Activated T-cell treated with anti-CD3 and anti-CD28 coated beads, Interleukin-2, amount 50 U/mL, for 24 hours (primary cell): Measurements from ENCODE around the gene DNAJB11.

Experiments used
- DNase-seq: peaks from one replicate; pipeline ENCODE4 v3.0.0-alpha.2; 2020
- H3K27ac Mint-ChIP-seq: 2 replicates; pipeline ENCODE4 v1.8.0; 2020; ENCODE audit warnings: mild to moderate bottlenecking, mixed read lengths
- H3K27me3 Mint-ChIP-seq: 2 replicates; pipeline ENCODE4 v1.8.0; 2020; ENCODE audit warnings: mixed read lengths
- H3K36me3 Mint-ChIP-seq: 2 replicates; pipeline ENCODE4 v1.8.0; 2020; ENCODE audit warnings: low read depth, mixed read lengths
- H3K4me1 Mint-ChIP-seq: 2 replicates; pipeline ENCODE4 v1.8.0; 2020; ENCODE audit warnings: low read depth, mixed read lengths
- H3K4me3 Mint-ChIP-seq: 2 replicates; pipeline ENCODE4 v1.8.0; 2020; ENCODE audit warnings: mild to moderate bottlenecking, moderate library complexity, mixed read lengths
- H3K9me3 Mint-ChIP-seq: 2 replicates; pipeline ENCODE4 v1.8.0; 2020; ENCODE audit warnings: mixed read lengths

Gene DNAJB11

GRCh38 chr3:186613637-186614265 is 43.2 kb downstream of the DNAJB11 start:
- H3K27ac Mint-ChIP-seq, result no peak overlapping the region
- H3K9me3 Mint-ChIP-seq, result no peaks in the 10 kb centered on the region
- no peak overlapping the region for H3K4me3 Mint-ChIP-seq
- H3K36me3 Mint-ChIP-seq, result no peaks in the 10 kb centered on the region
- peaks cover 23% of the 10 kb centered on the region for H3K4me1 Mint-ChIP-seq
- no peak for DNase-seq
- peaks cover 30% of the 10 kb centered on the region for H3K27me3 Mint-ChIP-seq

- Mint-ChIP-seq H3K9me3 (no peaks in the 10 kb centered on the region), H3K27ac (no peak overlapping the region), H3K4me3 (peak overlapping the region; percentile 39), H3K36me3 (no peaks in the 10 kb centered on the region), H3K4me1 (peaks cover 23% of the 10 kb centered on the region), H3K27me3 (peaks cover 31% of the 10 kb centered on the region)
- DNase-seq, result no peak
These were observed 43.7 kb downstream of the DNAJB11 start for GRCh38 chr3:186614266-186614596.

GRCh38 chr3:186614597-186615483 is 44.3 kb downstream of the DNAJB11 start:
- H3K4me1 Mint-ChIP-seq, result peaks cover 23% of the 10 kb centered on the region
- no peaks in the 10 kb centered on the region for H3K9me3 Mint-ChIP-seq
- peak; percentile 82 for DNase-seq
- H3K4me3 Mint-ChIP-seq, result peak overlapping the region; percentile 39
- no peak overlapping the region for H3K27ac Mint-ChIP-seq
- no peaks in the 10 kb centered on the region for H3K36me3 Mint-ChIP-seq
- H3K27me3 Mint-ChIP-seq, result peaks cover 31% of the 10 kb centered on the region

- DNase-seq, result no peak
- no peak overlapping the region for H3K4me3 Mint-ChIP-seq
- H3K9me3 Mint-ChIP-seq, result no peaks in the 10 kb centered on the region
- peaks cover 38% of the 10 kb centered on the region for H3K27me3 Mint-ChIP-seq
- peaks cover 23% of the 10 kb centered on the region for H3K4me1 Mint-ChIP-seq
- H3K36me3 Mint-ChIP-seq, result no peaks in the 10 kb centered on the region
- H3K27ac Mint-ChIP-seq, result no peak overlapping the region
These were observed 45.7 kb downstream of the DNAJB11 start for GRCh38 chr3:186616299-186616617.

- peak overlapping the region; percentile 82 for H3K27ac Mint-ChIP-seq
These were observed 46.8 kb downstream of the DNAJB11 start for GRCh38 chr3:186617036-186617946.

GRCh38 chr3:186618318-186618938 is 47.9 kb downstream of the DNAJB11 start:
- H3K27ac Mint-ChIP-seq, result no peak overlapping the region
- H3K36me3 Mint-ChIP-seq, result no peaks in the 10 kb centered on the region
- no peak overlapping the region for H3K4me3 Mint-ChIP-seq
- H3K9me3 Mint-ChIP-seq, result no peaks in the 10 kb centered on the region
- peaks cover 44% of the 10 kb centered on the region for H3K27me3 Mint-ChIP-seq
- DNase-seq, result no peak
- peaks cover 23% of the 10 kb centered on the region for H3K4me1 Mint-ChIP-seq

More at GRCh38 chr3:186617036-186617946, 46.8 kb downstream of the DNAJB11 start:
- peak; percentile 89 for DNase-seq
- H3K27me3 Mint-ChIP-seq, result peaks cover 41% of the 10 kb centered on the region
- peaks cover 23% of the 10 kb centered on the region for H3K4me1 Mint-ChIP-seq
- H3K9me3 Mint-ChIP-seq, result no peaks in the 10 kb centered on the region
- no peaks in the 10 kb centered on the region for H3K36me3 Mint-ChIP-seq
- peak overlapping the region; percentile 60 for H3K4me3 Mint-ChIP-seq

- peaks cover 18% of the 10 kb centered on the region for H3K4me1 Mint-ChIP-seq
These were observed 49.3 kb downstream of the DNAJB11 start for GRCh38 chr3:186619787-186620212.

GRCh38 chr3:186620213-186621092 is 49.9 kb downstream of the DNAJB11 start:
- no peak for DNase-seq
- Mint-ChIP-seq H3K27me3 (peaks cover 35% of the 10 kb centered on the region), H3K36me3 (no peaks in the 10 kb centered on the region), H3K4me1 (peaks cover 16% of the 10 kb centered on the region), H3K27ac (no peak overlapping the region), H3K4me3 (no peak overlapping the region), H3K9me3 (no peaks in the 10 kb centered on the region)

More at GRCh38 chr3:186619787-186620212, 49.3 kb downstream of the DNAJB11 start:
- Mint-ChIP-seq H3K9me3 (no peaks in the 10 kb centered on the region), H3K4me3 (no peak overlapping the region), H3K27me3 (peaks cover 37% of the 10 kb centered on the region), H3K36me3 (no peaks in the 10 kb centered on the region), H3K27ac (no peak overlapping the region)
- DNase-seq, result no peak

GRCh38 chr3:186621894-186622650 is 51.6 kb downstream of the DNAJB11 start:
- Mint-ChIP-seq H3K27ac (no peak overlapping the region), H3K4me1 (peaks cover 6% of the 10 kb centered on the region), H3K9me3 (no peaks in the 10 kb centered on the region), H3K27me3 (peaks cover 34% of the 10 kb centered on the region), H3K36me3 (no peaks in the 10 kb centered on the region), H3K4me3 (no peak overlapping the region)
- no peak for DNase-seq

GRCh38 chr3:186622651-186623310 is 52.3 kb downstream of the DNAJB11 start:
- Mint-ChIP-seq H3K4me1 (no peaks in the 10 kb centered on the region), H3K4me3 (no peak overlapping the region), H3K27me3 (peaks cover 28% of the 10 kb centered on the region), H3K36me3 (no peaks in the 10 kb centered on the region), H3K27ac (no peak overlapping the region), H3K9me3 (no peaks in the 10 kb centered on the region)
- no peak for DNase-seq

- no peak for DNase-seq
- H3K4me1 Mint-ChIP-seq, result no peaks in the 10 kb centered on the region
- no peaks in the 10 kb centered on the region for H3K9me3 Mint-ChIP-seq
These were observed 54.1 kb downstream of the DNAJB11 start for GRCh38 chr3:186624598-186624997.

GRCh38 chr3:186625600-186626042 is 55.1 kb downstream of the DNAJB11 start:
- no peak overlapping the region for H3K4me3 Mint-ChIP-seq
- DNase-seq, result no peak
- no peak overlapping the region for H3K27ac Mint-ChIP-seq
- no peaks in the 10 kb centered on the region for H3K4me1 Mint-ChIP-seq
- H3K36me3 Mint-ChIP-seq, result no peaks in the 10 kb centered on the region
- H3K9me3 Mint-ChIP-seq, result no peaks in the 10 kb centered on the region
- peaks cover 22% of the 10 kb centered on the region for H3K27me3 Mint-ChIP-seq

More at GRCh38 chr3:186624598-186624997, 54.1 kb downstream of the DNAJB11 start:
- no peak overlapping the region for H3K4me3 Mint-ChIP-seq
- H3K36me3 Mint-ChIP-seq, result no peaks in the 10 kb centered on the region
- H3K27ac Mint-ChIP-seq, result no peak overlapping the region
- H3K27me3 Mint-ChIP-seq, result peaks cover 19% of the 10 kb centered on the region
